ENCODE measurements around the gene STEAP1B. TPM values are rescaled to one million over a fixed set of nuclear protein-coding genes. Genes with fewer than 3 reads are reported as not detected.
"Not testable (repeated sequence)": the region's sequence is repeated elsewhere in the genome, so short reads cannot be mapped to it uniquely, and the experiment has no call there.

Gene STEAP1B
- 1.0 and 1.1 TPM in 2 replicates for total RNA-seq (2014; rRNA removed; shearing (Covaris generic))

DNA sequence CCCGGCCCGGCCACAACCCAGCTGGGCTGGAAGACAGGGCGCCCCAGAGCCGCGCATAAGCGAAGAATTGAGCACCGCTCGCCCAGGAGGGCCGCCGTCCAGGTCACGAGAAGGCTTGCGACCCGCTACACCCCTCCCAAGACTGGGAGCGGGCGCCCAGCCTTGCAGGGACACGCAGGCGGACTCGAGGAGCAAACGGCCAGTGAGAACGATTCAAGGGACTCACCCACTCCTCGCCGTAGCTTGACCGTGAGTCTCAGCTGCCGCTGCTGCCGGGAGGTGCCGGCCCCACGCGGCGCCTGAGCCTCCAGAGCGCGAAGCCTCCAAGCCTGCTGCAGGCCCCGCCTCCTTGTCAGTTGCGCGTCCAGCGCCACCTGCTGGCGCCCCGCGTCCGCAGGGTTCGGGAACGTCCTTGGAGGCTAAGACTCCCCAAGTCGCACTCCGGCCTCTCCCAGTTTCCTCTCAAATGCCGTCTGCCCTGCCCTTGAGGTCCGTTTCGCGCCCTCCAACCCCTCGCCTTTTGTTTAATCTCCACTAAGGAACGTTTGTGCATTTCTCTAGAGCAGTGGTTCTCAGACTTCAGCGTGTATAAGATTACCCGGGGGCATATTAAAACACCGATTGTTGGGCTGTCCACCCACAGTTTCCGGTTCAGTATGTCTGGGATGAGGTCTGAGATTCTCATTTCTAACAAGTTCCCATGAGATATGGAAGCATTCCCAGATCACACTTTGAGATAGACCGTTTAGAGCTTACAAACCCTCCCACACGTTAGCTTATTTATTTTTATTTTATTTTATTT, at the start of gene STEAP1B:
STEAP1B (minus strand) TSS at position 301 of the 802 bp plus-strand sequence. CDS start 5,333 bp downstream, outside the sequence.
- DNase-seq (ENCODE audit: low spot score) = peak; percentile 71

DNA sequence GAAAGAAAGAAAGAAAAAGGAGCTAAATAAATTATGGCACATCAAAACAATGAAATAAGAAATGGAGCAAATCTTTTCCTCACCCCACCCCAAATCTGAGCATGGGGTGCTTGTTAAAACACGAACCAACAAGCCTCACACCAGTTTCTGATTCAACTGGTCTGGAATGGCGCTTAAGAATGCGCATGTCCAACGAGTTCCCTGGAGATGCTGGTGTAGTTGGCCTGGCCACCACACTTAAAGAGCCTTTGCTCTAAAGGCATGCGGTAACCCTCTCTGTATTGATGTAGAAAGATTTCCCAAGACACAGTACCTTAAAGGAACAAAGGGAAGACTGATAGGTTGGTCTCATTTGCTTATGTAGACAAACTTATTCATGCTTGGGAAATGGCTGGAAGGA, 49.1 kb upstream of the STEAP1B start:
- no peak for DNase-seq (ENCODE audit: low spot score)

DNA sequence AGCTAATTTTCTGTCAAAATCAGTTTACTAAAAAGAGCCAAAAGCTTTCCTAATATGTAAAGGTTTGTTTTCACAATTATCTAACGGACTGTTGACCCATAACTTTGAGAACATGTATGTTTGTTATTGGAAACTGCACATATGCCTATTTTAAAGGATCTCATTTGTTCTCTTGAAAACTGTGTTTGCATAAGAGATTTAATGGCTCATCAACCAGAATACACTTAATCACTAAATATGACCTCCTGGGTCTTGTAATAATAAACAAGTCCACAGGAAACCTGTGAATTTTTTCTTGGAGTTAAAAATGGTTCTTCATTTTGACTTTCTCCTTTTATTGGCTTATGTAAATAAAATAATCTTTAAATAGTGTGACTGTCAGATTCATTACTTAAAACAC, 48.3 kb upstream of the STEAP1B start:
- DNase-seq (ENCODE audit: low spot score) = no peak

DNA sequence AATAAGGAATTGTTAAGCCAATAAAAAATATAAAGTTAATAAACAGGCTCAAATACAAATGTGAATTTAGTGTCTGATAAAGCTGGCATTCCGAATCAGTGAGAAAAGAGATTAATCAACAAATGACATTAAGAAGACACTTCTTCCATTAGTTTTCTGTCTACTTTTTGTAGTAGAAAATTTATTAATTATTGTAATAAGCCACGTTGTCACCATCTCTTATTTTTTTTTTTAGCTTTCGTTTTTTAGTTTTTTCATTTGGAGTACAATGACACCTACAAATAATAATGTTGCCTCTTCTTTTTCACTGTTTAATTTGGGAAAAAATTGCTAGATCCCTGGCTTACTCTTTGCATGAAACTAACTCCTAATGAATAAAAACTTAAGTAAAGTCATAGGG, 46.8 kb upstream of the STEAP1B start:
- no peak for DNase-seq (ENCODE audit: low spot score)

DNA sequence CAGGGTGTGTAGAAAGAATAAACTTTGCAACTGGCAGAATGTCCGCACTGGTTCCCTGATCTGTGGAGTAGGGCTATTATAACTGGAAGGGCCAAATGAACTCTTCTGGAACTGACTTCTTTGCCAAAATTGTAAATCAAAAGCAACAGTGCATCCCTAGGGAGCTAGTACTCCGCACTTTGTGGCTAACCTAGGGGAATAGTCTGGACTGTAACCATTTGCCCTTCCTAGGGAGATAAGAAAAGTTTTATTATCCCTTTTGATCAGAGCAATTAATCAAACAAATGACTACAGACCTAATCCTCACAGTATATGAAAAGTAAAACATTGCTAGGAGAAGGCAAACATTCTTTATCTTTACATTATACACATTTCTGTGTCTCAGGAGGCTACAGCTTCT, 45.5 kb upstream of the STEAP1B start:
- peak; percentile 6 for DNase-seq (ENCODE audit: low spot score)

DNA sequence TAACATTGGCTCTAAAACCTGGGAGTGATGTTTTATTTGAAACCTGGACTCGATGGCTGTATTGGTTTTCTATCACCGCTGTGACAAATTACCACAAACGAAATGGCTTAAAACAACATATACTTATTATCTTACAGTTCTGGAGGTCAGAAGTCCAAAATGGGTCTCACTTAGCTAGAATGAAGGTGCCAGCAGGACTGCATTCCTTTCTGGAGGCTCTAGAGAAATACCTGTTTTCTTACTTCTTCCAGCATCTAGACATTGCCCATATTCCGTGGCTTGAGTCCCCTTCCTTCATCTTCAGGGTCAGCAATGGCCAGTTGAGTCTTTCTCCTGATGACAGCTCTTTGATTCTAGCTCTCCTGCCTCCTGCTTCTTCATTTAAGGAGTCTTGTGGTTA, 44.3 kb upstream of the STEAP1B start:
- no peak for DNase-seq (ENCODE audit: low spot score)

DNA sequence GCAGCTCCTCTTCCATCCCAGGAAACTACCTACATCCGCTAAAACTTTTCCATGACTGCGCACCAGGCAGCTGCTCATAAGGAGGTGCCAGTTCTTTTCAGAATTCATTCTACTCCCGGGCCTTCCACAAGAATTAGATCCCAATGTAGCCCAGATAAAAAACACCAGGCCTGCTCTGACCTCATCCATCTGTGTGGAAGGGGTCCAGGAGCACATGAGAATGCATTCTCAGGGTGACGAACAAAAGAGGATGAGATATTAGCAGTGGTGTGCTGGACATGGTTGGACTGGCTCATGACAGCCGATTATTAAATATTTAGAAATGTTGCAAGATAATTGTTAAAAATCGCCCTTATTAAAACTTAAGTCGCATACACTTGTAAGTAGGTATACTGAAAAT, 43.2 kb upstream of the STEAP1B start:
- DNase-seq (ENCODE audit: low spot score) = no peak

DNA sequence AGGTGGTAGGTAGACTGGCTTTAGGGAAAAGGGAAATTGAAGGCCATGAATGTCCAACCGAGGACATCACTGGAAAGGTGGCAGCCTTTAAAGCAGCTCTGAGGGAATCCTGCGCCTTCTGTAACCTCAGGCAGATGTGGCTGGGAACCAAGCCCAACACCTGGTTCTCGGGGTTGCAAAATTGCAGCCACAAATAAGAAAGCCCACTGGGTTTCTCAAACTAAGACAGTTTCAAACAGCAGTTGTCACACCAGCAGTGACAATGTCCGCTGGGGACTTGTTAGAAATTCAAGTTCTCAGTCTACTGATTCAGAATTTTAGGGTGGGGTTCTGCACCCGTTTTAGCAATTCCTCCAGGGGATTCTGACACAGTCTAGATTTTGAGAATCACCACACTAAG, 42.7 kb upstream of the STEAP1B start:
- DNase-seq (ENCODE audit: low spot score) = no peak

DNA sequence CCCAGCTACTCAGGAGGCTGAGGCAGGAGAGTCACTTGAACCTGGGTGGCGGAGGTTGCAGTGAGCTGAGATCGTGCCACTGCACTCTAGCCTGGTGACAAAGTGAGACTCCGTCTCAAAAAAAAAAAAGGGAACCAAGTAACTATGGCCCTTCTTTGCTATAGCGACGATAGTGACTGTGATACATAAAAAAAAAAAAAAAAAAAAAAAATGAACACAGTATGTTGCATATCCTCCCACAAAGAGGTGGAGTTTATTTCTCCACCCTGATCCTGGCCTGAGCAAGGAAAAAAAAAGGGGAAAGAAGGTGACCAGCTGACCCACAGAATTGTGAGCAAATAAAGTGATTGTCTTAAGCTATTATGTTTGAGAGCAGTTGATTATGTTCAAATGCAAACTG, 42.3 kb upstream of the STEAP1B start:
- no peak for DNase-seq (ENCODE audit: low spot score)

DNA sequence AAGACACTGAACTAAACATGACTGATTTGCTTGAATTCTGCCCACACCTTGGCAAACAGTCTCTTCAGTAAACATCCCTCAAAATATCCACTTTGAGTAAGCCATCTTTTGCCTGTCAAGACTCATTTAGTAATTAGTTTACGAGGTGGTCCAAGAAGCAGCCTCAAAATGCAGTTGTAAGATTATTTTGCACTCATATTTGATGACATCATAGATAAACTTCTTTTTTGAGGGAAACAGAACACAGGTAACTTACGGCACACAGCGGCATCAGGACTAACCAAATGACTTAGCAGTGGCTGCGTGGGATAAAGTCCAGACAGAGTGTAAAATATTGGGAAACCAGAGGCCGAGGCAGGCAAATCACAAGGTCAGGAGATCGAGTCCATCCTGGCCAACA, 41.8 kb upstream of the STEAP1B start:
- DNase-seq (ENCODE audit: low spot score) = no peak

DNA sequence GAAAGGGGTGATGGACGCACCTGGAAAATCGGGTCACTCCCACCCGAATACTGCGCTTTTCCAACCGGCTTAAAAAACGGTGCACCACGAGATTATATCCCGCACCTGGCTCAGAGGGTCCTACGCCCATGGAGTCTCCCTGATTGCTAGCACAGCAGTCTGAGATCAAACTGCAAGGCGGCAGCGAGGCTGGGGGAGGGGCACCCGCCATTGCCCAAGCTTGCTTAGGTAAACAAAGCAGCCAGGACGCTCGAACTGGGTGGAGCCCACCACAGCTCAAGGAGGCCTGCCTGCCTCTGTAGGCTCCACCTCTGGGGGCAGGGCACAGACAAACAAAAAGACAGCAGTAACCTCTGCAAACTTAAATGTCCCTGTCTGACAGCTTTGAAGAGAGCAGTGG, 28.5 kb upstream of the STEAP1B start:
- DNase-seq (ENCODE audit: low spot score) = not testable (repeated sequence)

DNA sequence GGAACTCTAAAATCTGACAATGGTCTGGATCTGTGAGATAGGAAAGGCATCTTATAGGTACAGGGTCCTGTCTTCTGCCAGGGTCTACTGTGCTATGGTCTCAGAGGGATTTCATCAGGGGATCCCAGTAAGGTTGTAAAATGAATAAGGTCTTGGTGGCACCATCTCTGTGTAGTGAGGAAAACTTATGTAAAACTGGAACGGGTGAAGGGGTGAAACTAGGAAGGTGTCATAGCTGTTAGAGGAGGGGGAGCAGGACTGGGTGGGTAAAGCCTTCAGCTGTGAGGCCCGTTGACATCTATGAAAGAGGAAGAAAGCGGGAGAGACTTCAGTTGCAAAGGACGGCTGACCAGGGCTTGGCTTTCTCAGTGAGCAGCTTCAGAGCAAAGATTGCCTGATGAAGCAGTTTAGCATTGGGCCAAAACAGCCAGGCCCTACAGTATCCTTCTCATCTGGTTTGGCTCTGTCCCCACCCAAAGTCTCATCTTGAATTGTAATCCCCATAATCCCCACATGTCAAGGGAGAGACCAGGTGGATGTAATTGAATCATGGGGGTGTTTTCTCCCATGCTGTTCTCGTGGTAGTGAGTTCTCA, 24.5 kb upstream of the STEAP1B start:
- not testable (repeated sequence) for DNase-seq (ENCODE audit: low spot score)

DNA sequence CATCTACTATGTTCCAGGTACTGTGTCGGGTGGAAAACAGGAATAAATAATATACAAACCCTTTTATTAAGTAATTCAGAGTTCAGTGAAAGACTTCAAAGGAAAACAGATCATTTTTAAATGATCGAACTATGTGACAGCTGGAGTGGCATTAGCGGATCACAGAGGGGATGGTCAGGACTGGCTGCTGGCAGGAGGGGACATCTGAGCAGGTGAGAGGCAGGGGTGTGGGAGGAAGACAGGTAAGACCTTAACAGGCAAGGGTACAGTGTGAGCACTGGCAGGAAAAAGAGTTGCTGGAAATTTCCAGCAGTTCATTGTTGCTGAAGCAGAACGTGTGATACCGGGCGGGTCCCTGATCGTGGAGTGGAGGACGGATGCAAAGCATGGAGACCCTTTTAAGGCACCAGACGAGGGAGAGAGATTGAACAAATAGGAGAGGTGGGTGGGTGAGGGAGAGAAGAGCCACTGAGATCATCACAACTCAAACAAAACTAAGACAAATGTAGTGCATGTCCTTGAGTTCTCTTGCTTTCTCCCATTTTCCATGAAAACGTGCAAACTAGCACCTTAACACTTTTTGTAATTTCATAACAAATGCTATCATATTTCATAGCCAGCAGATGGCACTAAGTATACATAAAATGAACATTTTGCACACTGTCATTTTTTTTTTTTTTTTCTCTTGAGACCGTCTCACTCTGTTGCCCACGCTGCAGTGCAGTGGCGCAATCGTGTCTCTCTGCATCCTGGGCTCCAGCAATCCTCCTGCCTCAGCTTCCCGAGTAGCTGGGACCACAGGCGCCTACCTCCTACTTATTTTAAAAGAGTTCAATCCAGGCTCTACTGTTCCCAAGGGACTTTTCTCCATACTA, 23.7 kb upstream of the STEAP1B start:
- peak; percentile 79 for DNase-seq (ENCODE audit: low spot score)

DNA sequence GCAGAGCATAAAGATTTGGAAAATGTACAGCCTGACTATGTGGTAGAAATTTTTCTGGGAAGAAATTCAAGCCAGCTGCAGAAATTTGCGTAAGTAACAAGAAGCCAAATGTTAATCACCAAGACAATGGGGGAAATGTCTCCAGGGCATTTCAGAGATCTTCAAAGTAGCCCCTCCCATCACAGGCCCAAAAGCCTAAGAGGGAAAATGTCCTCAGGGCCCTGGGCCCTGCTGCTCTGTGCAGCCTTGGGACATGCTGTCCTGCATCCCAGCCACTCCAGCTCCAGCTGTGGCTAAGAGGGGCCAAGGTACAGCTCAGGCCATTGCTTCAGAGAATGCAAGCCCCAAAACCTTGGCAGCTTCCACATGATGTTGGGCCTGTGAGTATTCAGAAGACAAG, 19.6 kb upstream of the STEAP1B start:
- DNase-seq (ENCODE audit: low spot score) = not testable (repeated sequence)

DNA sequence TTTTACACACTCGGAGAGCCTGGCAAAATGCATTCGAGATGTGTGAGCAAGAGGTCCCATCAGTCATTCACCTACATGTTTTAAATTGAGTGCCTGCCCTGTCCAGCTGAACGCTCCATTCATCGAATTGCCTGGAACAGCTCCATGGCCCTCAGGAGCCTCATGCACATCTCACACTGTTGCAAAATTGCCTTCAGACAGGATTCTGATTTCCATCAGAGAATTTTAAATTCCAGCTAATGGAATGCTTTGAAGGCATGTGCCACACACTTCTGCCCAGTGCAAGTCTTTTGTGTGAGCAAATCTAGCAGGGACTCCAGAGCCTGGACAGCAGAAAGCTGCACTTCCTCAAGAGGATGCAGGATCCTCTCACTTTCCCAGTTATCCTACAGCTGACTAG, 17.0 kb upstream of the STEAP1B start:
- DNase-seq (ENCODE audit: low spot score) = not testable (repeated sequence)

DNA sequence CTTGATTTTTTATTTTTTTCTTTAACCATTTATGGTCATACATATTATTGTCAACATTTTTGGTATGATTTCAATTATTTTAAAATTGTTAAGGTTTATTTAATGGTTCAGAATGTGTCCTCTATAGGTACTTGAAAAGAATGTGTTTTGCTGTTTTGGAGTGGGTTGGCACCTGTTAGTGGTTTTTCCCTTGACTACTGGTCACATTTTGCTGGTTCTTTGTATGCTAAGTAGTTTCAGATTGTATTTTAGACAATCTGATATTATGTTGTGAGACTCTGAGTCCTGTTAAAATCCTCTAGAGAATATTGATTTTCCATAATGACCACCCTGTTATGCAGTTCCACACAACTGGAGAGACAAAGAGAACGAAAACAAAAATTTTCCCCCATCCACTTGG, 15.0 kb upstream of the STEAP1B start:
- not testable (repeated sequence) for DNase-seq (ENCODE audit: low spot score)

DNA sequence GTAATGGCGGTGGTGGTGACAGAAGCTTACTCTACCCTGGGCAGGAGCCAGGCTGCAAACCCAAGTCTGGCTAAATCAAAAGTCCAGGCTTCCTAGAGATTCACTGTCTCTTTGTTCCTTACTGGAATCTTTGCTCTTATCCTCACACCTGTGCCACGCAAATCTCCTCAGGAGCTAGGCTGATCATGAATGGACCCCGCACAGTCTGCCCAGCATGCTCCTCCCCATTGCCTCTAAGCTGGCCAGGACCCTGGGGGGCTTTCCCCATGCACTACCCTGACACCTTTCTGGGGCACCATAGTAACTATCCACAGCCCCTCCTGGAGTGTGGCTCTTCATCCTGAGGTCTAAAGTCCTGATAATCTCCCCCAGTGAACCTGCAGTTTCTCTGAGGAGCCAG, 7.3 kb upstream of the STEAP1B start:
- not testable (repeated sequence) for DNase-seq (ENCODE audit: low spot score)

DNA sequence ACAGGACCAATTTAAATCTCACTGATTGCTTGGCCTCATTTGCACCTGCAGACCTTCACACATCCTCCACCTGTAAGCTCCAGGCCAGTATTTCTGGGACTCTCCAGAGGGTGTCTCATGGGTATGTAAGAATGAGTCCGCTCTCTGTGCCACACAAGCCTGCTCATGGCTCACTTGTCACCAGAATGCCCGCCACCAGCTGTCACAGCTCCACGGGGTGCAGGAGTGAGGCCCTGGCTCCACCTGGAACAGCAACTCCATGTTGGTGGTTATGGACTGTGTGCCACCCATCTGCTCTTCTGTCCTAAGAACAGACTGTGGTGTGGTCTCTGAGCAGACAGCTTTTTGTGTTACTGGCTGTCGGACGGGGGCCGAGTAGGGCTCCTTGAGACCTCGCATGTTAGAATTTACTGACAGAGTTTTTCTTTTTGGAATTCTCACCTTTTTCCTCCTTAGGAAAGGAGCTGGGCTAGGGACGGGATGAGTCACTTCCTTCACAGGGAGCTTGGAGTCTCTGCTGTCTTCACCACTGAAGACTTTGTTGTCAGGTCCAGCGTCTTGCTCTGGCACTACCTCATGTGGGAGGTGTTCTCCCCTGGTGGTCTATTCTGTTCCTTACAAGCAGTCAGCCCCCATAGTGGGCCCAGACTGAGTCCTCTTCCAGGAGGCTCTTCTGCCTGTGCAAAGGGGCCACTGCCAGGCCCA, 6.5 kb upstream of the STEAP1B start:
- DNase-seq (ENCODE audit: low spot score) = not testable (repeated sequence)

DNA sequence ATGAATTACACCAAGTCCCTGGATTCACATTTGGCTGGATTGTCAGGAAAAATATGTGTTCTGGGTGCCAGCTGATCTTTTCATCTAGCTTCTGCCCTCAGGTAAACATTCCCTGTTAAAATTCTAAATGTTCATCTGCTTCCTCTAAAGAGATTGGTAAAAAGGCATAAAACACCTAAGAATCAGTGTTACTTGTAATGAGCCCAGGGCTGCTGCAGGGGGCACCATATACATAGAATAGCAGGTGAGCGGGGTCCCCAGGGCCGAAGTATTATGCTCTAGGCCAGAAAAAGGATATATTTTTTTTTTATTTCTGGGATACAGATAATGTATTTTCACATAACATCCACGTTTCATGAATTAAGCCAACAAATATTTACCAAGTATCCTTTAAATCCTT, 4.5 kb upstream of the STEAP1B start:
- DNase-seq (ENCODE audit: low spot score) = not testable (repeated sequence)

DNA sequence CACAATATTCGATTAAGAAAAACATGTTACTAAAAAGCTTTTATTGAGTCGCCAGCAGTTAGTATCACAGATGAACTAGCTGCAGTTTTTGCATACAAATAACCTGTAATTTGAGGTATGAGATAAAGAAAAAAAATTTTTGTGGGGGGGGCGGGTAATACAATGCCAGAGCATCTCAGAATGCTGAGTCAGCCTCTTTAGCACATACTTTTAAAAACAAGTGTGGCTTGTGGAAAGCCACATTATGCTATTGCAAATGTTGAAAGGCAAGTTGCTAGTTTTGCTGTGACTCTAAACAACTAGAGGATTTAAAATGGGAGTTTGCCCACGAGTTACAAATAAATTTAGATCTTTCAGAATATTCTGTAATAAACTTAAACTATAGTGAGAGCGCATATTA, 2.1 kb upstream of the STEAP1B start:
- not testable (repeated sequence) for DNase-seq (ENCODE audit: low spot score)

DNA sequence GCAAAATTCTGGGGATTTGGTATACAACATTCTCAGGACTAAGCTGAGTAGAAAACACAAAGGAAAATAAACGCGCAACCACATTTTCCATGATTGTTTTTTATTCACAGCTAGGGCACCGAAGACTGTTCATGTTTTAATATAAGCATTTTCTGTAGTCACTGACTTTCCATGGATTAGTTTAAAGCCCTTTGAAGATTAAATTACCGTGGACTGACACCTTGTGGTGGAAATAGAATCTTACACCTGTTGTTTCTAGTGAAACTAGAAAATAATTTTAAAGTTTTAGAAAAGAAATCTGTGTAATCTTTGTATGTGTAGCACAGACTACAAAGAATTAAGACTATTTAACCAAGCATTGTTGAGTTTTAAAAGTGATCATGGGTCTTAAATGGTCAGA, 1.3 kb upstream of the STEAP1B start:
- DNase-seq (ENCODE audit: low spot score) = peak; percentile 65

DNA sequence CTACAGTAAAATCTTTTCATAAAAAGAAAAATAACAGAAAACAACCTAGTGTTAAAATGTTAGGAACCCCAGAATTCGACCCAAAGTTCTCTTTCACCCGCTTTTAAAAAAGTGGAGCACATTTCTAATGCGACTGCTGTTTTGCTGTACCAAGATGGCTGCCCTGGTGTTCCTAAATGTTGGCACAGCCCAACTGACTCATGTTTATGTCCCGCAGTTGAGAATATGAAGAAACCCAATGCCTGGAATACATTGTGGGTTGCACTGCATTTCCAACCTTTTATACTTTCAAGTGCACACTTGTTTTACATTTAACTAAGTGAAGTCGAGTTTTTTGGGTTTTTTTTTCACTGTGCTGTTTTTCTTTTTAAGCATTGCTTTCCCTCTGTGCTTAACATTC, 944 bp downstream of the STEAP1B start:
- DNase-seq (ENCODE audit: low spot score) = no peak

All from H4 (cell line).